Measurements from ENCODE around the gene ZKSCAN5.

- TF ChIP-seq POLR2AphosphoS5 (IDR thresholded peaks at IDR 0.05; ENCODE audit: low read depth) (no peak), CREB1 (CRISPR knock-in tag; IDR thresholded peaks at IDR 0.05; ENCODE audit: low read depth) (no peak), EZH2phosphoT487 (IDR thresholded peaks at IDR 0.05; ENCODE audit: unreplicated experiment) (no peak), CTCF (conservative IDR thresholded peaks at IDR 0.05; ENCODE audit: low read depth in 2 of 2) (peak; percentile 18 to 24; a peak in 3 of 4 replicates), EZH2 (IDR thresholded peaks at IDR 0.05; ENCODE audit: low read depth, unreplicated experiment) (no peak), REST (IDR thresholded peaks at IDR 0.05; ENCODE audit: unreplicated experiment) (no peak), ETS1 (IDR thresholded peaks at IDR 0.05) (no peak), NANOG (IDR thresholded peaks at IDR 0.05; ENCODE audit: borderline replicate concordance) (no peak), ZNF331 (CRISPR knock-in tag; IDR thresholded peaks at IDR 0.05; ENCODE audit: low read depth) (no peak), ZNF462 (CRISPR knock-in tag; IDR thresholded peaks at IDR 0.05) (no peak)
Measured at GRCh38 chr7:99490878-99491277, 13.6 kb upstream of the ZKSCAN5 start.
